GM21447 (cell line): Measurements from ENCODE around the gene KPNB1.
A peak's percentile ranks its signal among the peaks of the same experiment; 100 is the strongest.

Experiments
- ATAC-seq: cut with Tn5 transposase; IDR thresholded peaks from one replicate; pipeline ENCODE4 v1.9.1; 2021; ENCODE audit not compliant: unreplicated experiment

The KPNB1 gene

GRCh38 chr17:47711366-47712099 is 61.8 kb downstream of the KPNB1 start:
- ATAC-seq, result no peak

- no peak for ATAC-seq
Observed at GRCh38 chr17:47712330-47713023, 62.8 kb downstream of the KPNB1 start.

- ATAC-seq, result no peak
Observed at GRCh38 chr17:47713980-47714700, 64.4 kb downstream of the KPNB1 start.

GRCh38 chr17:47714773-47715396 is 65.2 kb downstream of the KPNB1 start:
- ATAC-seq, result no peak

- ATAC-seq, result no peak
Observed at GRCh38 chr17:47715669-47716325, 66.1 kb downstream of the KPNB1 start.

- ATAC-seq, result no peak
Observed at GRCh38 chr17:47716375-47716774, 66.7 kb downstream of the KPNB1 start.

- peak; percentile 37 for ATAC-seq
Observed at GRCh38 chr17:47717261-47717697, 67.6 kb downstream of the KPNB1 start.

- no peak for ATAC-seq
Observed at GRCh38 chr17:47717979-47718621, 68.4 kb downstream of the KPNB1 start.

GRCh38 chr17:47718634-47719405 is 69.1 kb downstream of the KPNB1 start:
- no peak for ATAC-seq

- ATAC-seq, result no peak
Observed at GRCh38 chr17:47719411-47720152, 69.9 kb downstream of the KPNB1 start.

GRCh38 chr17:47720196-47720595 is 70.5 kb downstream of the KPNB1 start:
- no peak for ATAC-seq

- ATAC-seq, result peak; percentile 20
Observed at GRCh38 chr17:47720754-47721533, 71.2 kb downstream of the KPNB1 start.

- no peak for ATAC-seq
Observed at GRCh38 chr17:47721725-47722124, 72.0 kb downstream of the KPNB1 start.

- no peak for ATAC-seq
Observed at GRCh38 chr17:47724705-47725104, 75.0 kb downstream of the KPNB1 start.

GRCh38 chr17:47725446-47726111 is 75.9 kb downstream of the KPNB1 start:
- no peak for ATAC-seq

GRCh38 chr17:47726796-47727703 is 77.3 kb downstream of the KPNB1 start:
- no peak for ATAC-seq

GRCh38 chr17:47727704-47728036 is 78.0 kb downstream of the KPNB1 start:
- ATAC-seq, result no peak
